ENCODE data around the gene AFG1L.
"Not testable (repeated sequence)": the region's sequence is repeated elsewhere in the genome, so short reads cannot be mapped to it uniquely, and the experiment has no call there.

Gene AFG1L

GRCh38 chr6:108291091-108291490 is 3.8 kb upstream of the AFG1L start:
- no peak for DNase-seq

- not testable (repeated sequence) for DNase-seq
These were observed 2.3 kb upstream of the AFG1L start for GRCh38 chr6:108292561-108292960.

DNA sequence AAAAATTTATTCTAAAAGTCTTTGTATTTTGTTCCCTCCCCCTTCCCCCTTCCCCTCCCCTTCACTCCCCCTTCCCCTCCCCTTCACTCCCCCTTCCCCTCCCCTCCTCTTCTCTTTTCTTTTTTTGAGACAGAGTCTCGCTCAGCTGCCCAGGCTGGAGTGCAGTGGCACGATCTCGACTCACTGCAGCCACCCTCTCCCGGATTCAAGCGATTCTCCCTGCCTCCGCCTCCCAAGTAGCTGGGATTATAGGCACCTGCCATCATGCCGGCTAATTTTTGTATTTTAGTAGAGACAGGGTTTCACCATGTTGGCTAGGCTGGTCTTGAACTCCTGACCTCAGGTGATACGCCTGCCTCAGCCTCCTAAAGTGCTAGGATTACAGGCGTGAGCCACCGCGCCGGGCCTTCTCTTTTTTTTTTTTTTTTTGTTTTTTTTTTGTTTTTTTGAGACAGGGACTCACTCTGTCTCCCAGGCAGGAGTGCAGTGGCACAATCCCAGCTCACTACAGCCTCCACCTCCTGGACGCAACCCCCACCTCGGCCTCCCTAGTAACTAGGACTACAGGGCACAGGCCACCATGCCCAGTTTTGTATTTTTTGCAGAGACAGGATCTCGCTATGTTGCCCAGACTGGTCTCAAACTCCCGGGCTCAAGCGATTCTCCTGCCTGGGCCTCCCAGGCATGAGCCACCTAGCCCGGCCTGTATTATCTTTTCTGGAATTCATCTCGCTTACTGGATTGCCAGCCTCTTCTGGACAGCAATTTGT is 1.1 kb upstream of the AFG1L start:
- DNase-seq: no peak

GRCh38 chr6:108294297-108294726 is 542 bp upstream of the AFG1L start:
- DNase-seq: no peak

DNA sequence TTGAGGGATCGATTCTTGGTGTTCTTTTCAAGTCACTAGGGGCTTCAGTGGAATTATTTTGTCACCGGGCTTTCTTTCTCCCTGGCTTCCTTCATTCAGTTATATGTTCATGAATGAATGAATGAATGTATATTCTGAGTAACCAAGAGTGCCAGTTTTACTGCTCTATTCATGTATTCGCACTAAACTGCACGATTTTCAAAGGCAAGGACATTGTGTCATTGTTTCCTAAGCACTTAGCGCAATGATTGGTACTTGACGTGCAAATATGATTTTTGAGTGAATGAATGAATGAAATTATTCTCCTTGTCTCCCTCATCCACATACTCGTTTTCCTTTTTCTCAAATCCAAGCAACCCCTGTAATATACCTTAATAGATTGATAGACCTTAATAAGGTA is 822 bp downstream of the AFG1L start:
- DNase-seq: no peak

GRCh38 chr6:108302386-108302785 is 7.5 kb downstream of the AFG1L start:
- DNase-seq: no peak

DNA sequence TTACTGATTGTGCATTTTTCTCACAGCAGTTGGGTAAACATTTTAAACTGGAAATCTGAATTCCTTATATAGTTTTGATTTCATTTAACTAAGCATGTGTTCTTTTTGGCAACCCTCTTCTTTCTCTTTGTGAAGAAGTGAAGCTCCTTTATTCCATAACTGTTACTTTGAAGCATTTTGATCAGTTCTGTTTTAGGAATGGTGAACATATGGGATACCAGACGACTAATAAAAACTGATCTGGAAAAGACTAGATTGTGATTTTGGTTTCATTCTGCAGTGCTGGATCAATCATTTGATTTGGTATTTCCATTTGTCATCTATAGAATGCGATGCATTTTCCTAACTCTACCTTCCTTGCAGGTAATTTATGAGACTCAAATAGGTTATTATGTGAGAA is 9.8 kb downstream of the AFG1L start:
- no peak for DNase-seq

GRCh38 chr6:108308641-108309040 is 13.8 kb downstream of the AFG1L start:
- DNase-seq: not testable (repeated sequence)

DNA sequence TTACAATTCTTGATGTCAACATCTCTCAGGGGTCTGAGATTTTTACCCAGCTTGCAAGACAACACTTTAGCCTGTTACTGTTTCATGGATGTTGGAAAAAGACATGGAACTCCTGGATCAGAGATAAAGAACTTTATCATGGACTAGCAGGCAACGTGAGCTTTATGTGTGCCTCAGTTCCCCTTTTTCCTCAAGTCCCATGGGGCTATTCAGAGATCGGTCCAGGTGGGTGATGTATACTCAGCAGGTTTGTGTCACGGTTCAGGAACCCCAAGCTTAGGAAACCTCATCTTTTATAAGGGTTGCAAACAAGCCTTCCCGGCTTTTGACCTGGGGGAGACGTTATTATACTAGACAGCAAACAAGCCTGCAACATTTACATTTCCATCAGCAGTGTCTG is 15.0 kb downstream of the AFG1L start:
- DNase-seq: no peak

GRCh38 chr6:108312605-108313004 is 17.8 kb downstream of the AFG1L start:
- no peak for DNase-seq

- no peak for DNase-seq
These were observed 26.4 kb downstream of the AFG1L start for GRCh38 chr6:108321253-108321747.

DNA sequence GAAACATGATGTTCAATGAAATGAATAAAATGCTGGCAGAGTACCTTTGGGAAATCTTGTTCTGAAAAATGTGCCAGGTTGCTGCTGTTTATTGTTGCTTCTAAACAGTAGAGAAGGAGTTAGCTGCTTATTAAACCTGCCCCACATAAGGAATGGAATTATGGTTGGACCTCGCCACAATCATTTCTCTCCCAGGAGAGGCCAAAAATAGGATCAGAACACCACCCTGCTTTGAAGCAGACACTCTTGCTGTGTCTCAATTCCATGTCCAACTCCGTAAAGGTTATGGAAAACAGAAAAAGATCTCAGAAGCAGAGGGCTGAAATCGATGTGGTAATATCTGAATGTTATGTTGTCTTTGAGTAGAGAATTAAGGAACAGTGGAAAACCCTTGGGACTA is 27.9 kb downstream of the AFG1L start:
- no peak for DNase-seq

GRCh38 chr6:108323710-108324466 is 29.0 kb downstream of the AFG1L start:
- no peak for DNase-seq

DNA sequence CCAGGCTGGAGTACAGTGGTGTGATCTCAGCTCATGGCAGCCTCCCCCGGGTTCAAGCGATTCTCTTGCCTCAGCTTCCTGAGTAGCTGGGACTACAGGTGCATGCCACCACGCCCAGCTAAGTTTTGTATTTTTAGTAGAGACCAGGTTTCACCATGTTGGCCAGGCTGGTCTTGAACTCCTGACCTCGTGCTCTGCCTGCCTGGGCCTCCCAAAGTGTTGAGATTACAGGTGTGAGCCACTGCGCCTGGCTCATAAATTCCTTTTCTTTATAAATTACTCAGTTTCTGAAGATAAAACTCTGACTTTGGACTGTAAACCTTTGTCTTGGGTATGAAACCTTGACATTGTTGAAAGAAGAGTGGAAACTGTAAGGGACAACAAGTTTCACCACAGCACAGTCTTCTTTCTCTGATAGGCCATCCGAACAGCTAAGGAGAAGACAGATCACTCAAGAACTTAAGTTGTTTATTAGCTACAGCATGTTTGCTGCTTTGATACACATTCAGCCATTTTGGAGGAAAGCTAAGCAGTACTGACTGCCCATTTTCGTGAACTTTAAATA is 35.4 kb downstream of the AFG1L start:
- DNase-seq: not testable (repeated sequence)

DNA sequence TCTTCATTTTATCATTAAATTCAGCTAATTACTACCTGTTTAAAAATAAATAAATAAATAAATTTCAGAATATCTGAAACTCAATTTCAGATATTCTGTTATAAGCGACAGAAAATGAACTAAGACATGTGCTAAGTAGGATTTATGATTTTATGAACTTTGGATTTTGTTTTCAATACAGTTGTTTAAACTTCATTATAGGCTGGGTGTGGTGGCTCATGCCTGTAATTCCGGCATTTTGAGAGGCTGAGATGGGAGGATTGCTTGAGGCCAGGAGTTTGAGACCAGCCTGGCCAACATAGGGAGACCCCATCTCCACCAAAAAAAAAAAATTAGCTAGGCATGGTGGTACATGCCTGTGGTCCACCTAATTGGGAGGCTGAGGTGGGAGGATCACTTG is 36.0 kb downstream of the AFG1L start:
- no peak for DNase-seq

DNA sequence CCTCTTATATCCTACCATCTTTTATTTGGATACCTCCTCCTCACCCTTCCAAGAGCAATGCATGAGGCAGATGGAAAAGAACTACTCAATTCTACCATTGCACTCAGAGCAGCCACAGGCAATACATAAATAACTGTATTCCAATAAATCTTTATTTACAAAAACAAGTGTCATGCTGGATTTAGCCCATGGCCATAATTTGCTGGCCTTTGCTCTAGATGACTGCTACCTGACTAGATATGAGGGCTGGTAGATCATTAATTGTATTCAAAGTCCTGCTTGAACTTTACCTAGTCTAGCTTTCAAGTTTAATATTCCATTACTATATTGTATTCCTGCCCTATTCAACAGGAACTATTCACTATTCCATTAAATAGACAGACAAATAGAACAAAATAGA is 37.1 kb downstream of the AFG1L start:
- DNase-seq: no peak

GRCh38 chr6:108336971-108337370 is 42.1 kb downstream of the AFG1L start:
- no peak for DNase-seq

- DNase-seq: no peak
These were observed 42.9 kb downstream of the AFG1L start for GRCh38 chr6:108337721-108338120.

DNA sequence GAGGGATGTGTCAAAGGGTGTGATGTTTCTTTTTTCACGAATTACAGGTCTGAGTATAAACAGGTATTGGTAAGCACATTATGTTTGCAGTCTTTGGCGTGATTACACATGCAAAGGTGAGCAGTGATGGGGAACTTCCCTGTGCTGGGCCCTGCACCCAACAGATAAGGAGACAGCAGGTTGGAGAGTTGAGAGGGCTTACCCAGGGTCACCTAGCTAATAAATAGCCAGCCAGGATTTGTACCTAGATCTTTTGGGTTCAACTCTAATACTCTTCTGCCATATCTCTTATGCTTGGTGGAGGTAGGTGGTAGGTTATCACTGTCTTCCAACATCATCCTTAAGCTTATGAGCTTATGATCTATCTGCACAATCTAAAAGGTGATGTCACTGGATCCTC is 46.5 kb downstream of the AFG1L start:
- no peak for DNase-seq

GRCh38 chr6:108343894-108344293 is 49.0 kb downstream of the AFG1L start:
- no peak for DNase-seq

DNA sequence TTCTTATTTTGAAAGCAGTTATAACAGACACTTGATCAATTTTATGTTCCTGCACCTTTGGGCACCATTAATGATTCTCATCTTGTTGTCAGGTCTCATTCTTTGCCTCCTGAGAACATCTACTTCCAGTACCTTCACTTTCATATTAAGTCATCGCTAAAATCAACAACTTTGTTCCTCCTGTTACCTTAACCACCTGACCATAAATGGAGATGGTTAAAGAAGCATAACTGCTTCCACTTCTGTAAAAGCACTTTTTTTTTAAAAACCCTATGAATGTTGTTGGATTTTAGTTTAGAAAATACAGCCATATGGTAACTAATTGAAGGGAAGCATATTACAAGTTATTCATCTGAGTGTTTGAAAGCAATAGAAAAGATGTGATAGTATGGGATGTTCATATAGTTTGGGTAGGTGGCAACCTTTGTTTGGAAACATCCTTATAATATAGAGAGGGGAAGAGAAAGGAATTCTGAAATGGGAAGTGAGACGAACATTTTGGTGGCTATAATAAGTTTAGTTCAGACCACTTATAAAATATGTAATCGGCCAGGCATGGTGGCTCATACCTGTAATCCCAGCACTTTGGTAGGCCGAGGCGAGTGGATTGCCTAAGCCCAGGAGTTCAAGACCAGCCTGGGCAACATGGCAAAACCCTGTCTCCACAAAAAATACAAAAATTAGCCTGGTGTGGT is 53.9 kb downstream of the AFG1L start:
- DNase-seq: no peak

- no peak for DNase-seq
These were observed 55.7 kb downstream of the AFG1L start for GRCh38 chr6:108350528-108350927.

GRCh38 chr6:108353853-108354252 is 59.0 kb downstream of the AFG1L start:
- no peak for DNase-seq
